ENCODE results near the gene MINK1.
"Not testable (repeated sequence)": the region's sequence is repeated elsewhere in the genome, so short reads cannot be mapped to it uniquely, and the experiment has no call there.

Gene MINK1

GRCh38 chr17:4901648-4902344, 68.7 kb downstream of the MINK1 start:
- DNase-seq, result peak; percentile 37 to 50

GRCh38 chr17:4902540-4902939, 69.4 kb downstream of the MINK1 start:
- no peak for DNase-seq

GRCh38 chr17:4903051-4903818, 70.1 kb downstream of the MINK1 start, which contains the start of gene CHRNE:
TSS of gene CHRNE (minus strand) at chr17:4903098. CDS start at chr17:4903063, 35 bp downstream.
- DNase-seq, result peak; percentile 81 to 83

- DNase-seq, result not testable (repeated sequence)
These were observed 73.5 kb downstream of the MINK1 start for GRCh38 chr17:4906642-4907041.

- DNase-seq, result peak; percentile 30 to 38
These were observed 75.2 kb downstream of the MINK1 start for GRCh38 chr17:4908301-4908700.

- DNase-seq, result peak; percentile 79 to 84
These were observed 75.8 kb downstream of the MINK1 start for GRCh38 chr17:4908711-4909496.

GRCh38 chr17:4913994-4914393, 80.9 kb downstream of the MINK1 start:
- DNase-seq, result no peak

GRCh38 chr17:4914551-4914950, 81.4 kb downstream of the MINK1 start:
- not testable (repeated sequence) for DNase-seq

GRCh38 chr17:4919511-4920047, 86.4 kb downstream of the MINK1 start:
- DNase-seq, result no peak

- DNase-seq, result no peak
These were observed 87.4 kb downstream of the MINK1 start for GRCh38 chr17:4920351-4921048.

GRCh38 chr17:4921320-4921719, 88.2 kb downstream of the MINK1 start:
- DNase-seq, result no peak

GRCh38 chr17:4926577-4927335, 93.6 kb downstream of the MINK1 start:
- DNase-seq, result not testable (repeated sequence)

GRCh38 chr17:4928881-4929280, 95.7 kb downstream of the MINK1 start:
- DNase-seq, result no peak

- no peak for DNase-seq
These were observed 98.8 kb downstream of the MINK1 start, which contains the start of gene GP1BA for GRCh38 chr17:4931963-4932362. TSS of gene GP1BA (plus strand) at chr17:4932277. CDS start at chr17:4932605, 328 bp downstream.

- no peak for DNase-seq
These were observed 99.6 kb downstream of the MINK1 start for GRCh38 chr17:4932756-4933155.

GRCh38 chr17:4933646-4934045, 100.5 kb downstream of the MINK1 start:
- no peak for DNase-seq

- peak; percentile 29 to 39 for DNase-seq
These were observed 101.2 kb downstream of the MINK1 start for GRCh38 chr17:4934173-4934979.

- no peak for DNase-seq
These were observed 102.5 kb downstream of the MINK1 start for GRCh38 chr17:4935650-4936049.

GRCh38 chr17:4936436-4936835, 103.3 kb downstream of the MINK1 start:
- no peak for DNase-seq

- DNase-seq, result no peak
These were observed 104.4 kb downstream of the MINK1 start for GRCh38 chr17:4937553-4937952.

- DNase-seq, result no peak
These were observed 104.9 kb downstream of the MINK1 start for GRCh38 chr17:4938069-4938491.

All from activated T-cell treated with anti-CD3 and anti-CD28 coated beads, Interleukin-2, amount 50 U/mL, for 48 hours (primary cell).